CD1c-positive myeloid dendritic cell (primary cell): Measurements from ENCODE around the gene PTPRZ1.

ENCODE experiments used
- DNase-seq: peaks from one replicate; pipeline ENCODE4 v3.0.0-alpha.2; 2016; ENCODE audit errors: extremely low spot score

The PTPRZ1 gene

DNA sequence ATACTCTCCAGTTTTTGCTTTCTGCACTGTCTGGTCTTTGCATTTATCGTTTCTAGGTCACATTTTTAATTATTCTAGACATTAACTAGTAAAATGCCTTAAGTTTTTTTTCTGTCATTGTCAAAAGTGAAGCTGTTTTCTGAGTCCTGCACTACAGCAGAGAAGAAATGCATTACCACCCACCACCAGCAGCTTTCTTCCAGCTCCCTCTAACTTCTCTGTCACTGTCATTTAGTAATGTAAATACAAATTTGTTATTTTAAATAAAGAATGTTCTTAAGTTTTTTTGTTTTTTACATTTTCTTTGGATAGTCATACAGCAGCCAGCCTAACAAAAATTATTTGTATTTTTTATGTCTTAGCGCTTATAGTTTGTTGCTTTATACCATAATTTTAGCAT lies 18.8 kb downstream of the PTPRZ1 start:
- no peak for DNase-seq

DNA sequence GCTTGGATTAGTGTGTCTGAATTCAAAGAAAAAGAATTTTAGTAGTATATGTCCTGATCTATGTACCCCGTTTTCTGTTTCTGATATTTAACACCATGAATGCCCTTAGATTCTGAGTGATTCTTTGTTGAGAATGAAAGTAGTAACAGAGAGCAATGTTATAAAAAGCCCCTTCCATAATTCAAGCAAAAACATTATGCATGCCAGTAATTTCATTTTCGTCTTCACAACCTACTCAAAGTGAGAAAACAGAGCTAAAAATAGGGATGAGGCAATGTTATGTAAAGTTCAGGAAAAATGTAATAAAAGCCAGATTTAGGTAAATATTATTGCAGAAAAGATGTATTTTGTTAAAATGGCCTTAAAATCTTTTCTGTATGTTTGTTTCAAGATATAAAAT lies 28.1 kb downstream of the PTPRZ1 start:
- DNase-seq, result no peak

GRCh38 chr7:121904120-121904519 lies 31.2 kb downstream of the PTPRZ1 start:
- no peak for DNase-seq

DNA sequence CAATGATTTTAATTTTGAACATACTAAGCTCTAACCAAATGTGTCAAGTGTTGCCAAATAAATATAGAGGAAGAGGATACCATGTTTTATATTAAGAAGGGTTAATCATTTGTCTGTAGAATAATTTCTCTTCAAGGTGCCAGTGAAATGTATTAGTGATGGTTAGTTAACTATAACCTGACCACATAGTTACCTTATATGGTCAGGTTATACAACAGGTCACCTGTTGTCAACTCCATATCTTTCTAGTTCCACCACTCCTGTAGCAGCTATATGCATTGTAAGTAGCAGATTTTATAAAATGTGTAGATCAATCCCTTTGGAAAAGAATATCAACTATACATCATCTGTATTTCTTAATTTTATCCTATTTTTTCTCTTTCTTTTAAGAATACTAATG lies 35.1 kb downstream of the PTPRZ1 start:
- DNase-seq, result no peak

DNA sequence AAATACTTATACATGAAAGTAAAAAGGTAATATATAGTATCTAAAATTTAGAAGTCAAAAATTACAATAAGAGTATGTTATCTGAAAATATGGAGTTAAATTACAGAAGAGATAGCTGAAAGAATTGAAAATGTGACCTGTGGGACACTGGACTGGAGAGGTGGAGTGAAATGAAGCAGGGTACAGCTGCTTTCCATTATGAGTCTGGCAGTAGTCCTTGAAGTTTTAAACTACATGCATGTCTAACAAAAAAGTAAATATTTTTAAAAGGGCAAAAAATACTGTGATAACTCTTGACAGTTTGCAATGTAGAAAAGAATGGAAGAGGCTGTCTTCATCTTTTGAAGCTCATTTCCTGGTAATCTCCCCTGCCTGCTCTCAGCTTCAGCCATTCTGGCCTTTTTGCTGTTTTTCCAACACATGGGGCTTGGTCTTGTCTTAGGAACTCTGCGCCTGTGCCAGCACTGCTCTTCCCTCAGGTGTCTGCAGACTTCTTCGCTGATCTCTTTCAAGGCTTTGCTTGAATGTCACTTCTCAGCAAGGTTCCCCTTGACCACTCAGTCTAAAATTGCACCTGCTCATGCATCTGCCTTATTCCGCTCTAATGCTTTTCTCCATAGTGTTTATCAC lies 36.9 kb downstream of the PTPRZ1 start:
- DNase-seq, result no peak

DNA sequence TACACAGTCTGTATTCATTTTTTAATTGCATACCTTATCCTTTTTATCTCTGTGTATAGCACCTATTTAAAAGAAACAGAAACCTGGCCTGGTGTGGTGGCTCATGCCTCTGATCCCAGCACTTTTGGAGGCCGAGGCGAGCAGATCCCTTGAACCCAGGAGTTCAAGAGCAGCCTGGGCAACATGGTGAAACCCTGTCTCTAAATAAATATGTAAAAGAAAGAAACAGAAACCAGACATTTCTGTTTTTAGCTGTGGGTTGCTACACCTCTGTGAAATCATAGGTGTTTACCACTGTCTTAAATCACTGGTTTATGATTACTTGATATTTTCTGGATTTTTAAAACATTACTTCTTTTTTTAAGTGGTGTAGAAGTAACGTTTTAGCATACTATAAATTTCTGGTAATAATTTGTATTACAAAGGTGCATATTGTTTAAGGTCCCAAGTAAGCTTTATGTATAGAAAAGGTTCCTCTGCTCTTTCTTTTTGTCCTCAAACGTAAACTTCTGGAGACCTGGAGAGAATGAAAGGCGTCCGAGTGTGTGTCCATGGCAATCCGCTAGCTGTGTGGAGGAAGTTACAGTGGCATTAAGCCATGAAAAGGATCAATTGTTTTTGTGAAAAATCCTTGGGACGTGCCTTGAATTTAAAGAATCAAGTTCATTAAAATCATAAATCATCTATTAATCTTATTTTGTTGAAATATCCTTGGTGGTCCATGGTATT lies 41.1 kb downstream of the PTPRZ1 start:
- DNase-seq, result no peak

GRCh38 chr7:121914676-121915279 lies 41.8 kb downstream of the PTPRZ1 start:
- no peak for DNase-seq

GRCh38 chr7:121916211-121916610 lies 43.2 kb downstream of the PTPRZ1 start:
- DNase-seq, result no peak

DNA sequence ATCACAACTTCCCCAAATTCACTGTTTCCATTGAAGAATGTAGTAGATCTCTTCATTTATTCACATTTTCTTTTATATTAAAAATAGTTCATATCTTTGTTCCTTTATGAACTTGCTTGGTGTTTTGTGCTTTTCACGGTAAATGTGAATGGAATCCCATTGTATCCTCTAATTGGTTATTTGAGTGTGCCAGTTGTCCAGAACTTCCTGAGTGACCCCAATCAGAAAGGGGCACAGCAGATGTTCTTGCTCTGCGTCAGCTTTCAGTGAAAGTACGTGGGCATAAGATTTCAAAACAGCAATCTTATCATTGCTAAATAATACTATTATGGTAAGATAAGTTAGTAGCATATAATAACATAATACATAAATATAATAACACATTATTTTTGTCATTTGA lies 47.0 kb downstream of the PTPRZ1 start:
- no peak for DNase-seq

DNA sequence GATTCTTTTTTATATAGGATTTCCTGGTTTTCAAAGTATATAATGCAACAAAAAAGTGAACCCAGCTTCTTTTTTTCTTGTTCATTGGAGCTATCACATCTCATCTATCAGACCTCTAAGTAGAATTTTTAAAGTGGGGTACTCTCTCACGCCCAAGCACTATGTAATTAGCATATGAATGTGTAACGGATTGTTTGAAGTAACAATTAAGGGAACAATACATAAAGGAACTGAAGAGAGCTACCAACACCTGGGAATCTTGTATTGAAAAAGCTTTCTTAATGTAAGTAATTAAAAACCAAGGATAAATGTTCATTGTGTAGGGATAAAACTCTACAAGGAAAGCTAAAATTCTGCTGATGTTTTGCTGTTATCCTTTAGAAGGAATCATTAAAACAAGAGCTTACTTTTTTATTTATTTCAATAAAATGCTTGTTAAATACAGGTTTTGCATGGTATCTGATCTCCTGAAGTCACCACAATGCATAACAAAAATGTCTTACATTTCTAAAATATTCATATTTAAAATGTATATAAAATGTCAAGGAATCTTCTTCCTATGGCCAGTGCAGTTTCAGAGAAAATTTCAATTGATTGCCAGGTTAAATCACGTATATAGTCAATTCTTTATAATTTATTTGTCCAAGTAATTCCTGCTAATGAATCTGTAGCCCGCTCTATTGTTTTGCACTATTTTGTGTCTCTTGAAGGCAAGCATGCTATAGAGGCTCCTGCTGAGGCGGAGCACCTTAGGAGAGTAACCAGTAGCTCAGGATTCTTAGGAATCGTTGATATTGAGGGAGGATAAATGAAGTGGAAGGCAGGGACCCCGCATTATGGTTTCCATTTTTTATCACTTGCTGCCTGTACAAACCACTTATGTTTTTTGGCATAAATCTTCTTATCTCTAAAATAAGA lies 51.6 kb downstream of the PTPRZ1 start:
- DNase-seq, result no peak

- DNase-seq, result no peak
Observed at GRCh38 chr7:121931149-121931902, 58.4 kb downstream of the PTPRZ1 start.

- no peak for DNase-seq
Observed at GRCh38 chr7:121932768-121933167, 59.8 kb downstream of the PTPRZ1 start.

DNA sequence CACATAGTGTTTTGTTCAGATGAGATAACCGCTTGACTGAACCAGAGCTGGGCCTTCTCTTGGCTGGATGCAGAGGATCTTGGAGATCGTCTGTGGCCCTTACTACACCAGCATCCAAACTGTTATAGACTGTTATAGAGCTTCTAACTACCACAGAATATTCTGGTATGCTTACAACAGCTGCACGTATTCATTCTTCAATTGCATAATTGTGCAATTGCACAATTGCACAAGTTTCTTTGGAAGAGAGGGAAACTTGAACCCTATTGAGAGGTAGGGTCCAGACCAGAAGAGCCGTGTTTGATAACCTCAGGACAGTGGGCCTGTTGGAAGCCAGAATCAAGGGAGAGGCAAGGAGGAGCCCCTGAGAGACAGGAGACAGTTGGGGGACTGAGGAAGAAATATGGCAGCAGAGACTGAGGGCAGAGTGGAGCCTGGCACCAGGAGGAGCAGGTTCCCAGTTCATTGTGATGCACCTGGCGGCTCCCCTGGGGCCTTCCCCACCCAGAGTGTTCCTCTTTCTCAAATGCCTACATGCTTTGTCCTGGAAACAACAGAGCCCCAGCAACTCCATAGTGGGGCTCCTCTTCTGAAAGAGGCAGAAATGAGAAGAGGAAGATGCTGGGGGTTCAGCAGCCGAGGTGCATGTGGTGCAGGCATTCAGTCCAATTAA lies 64.1 kb downstream of the PTPRZ1 start:
- no peak for DNase-seq

DNA sequence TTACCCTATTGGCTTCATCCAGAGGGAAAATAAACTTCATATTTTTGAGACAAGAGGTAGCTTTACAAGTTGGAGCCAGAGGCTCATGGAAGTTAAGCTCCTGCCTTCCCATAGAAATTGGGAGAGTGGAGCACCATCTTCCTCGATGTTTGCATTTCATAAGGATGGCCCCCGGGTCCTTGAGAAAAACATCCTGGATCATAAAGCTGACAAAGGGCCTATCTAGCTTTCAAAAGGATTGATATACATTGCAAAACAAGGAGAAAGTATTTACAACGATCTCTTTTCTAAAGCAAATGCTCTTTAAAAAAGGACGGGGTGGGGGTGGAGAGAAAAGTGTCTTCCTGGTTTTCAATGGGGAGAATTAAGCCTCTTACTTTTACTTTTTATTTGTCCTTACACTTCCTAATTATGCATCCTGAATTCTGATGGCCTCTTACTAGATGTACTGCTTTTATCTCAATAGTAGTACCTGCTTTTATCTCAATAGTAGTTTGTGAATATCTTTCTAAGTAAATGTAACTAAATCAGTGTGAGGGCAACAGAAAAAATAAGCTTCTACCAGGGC lies 65.6 kb downstream of the PTPRZ1 start:
- DNase-seq, result no peak

GRCh38 chr7:121940918-121941317 lies 68.0 kb downstream of the PTPRZ1 start:
- no peak for DNase-seq

- no peak for DNase-seq
Observed at GRCh38 chr7:121941830-121942229, 68.9 kb downstream of the PTPRZ1 start.

GRCh38 chr7:121945066-121945465 lies 72.1 kb downstream of the PTPRZ1 start:
- DNase-seq, result no peak

- DNase-seq, result no peak
Observed at GRCh38 chr7:121945480-121946236, 72.7 kb downstream of the PTPRZ1 start.

DNA sequence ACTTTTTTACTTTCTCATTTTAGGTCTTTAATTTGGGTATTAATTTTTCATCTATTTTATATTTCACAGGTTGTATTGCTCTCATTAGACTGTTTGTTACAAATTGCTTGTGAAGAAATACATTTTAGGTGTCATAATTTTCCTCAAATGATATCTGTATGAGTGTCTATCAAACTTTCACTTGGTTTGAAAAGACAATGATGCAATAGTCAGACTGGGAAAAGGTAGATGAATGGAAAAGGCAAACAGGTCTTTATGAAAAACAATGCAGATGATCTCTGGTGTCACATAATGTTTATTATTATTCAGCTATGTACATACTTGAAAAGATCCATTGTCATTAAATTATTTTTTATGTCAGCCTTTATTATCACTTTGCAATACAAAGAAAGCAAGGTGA lies 80.2 kb downstream of the PTPRZ1 start:
- DNase-seq, result no peak

DNA sequence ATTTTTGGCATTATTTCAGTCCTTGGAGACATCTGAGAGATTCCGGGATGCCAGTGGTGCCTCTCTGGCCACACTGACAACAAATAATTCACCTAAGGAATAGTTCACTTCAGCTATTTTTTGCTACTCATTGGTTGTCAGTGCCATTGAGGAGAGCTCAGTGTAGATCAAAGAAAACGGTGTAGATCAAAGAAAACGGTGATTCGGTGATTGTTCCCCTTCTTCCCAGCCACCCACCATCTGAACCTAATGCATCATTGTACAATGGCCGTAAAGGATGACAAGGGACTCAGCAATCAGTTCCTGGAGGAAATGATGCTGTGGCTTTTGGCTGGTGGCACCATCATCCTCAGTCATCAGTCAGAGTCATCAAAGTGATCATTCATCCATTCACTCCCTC lies 80.6 kb downstream of the PTPRZ1 start:
- no peak for DNase-seq
